H1 (cell line): Measurements from ENCODE around the gene BAZ2B.

Experiments used
- CTCF ChIP-seq, 3 experiments: IDR thresholded peaks; 1 replicate in 2 of 3; 2 replicates in 1 of 3; pipeline versions ENCODE4 v1.5.1 to v1.6.1; 2011; ENCODE audit warnings: low read length in 3 of 3, mild to moderate bottlenecking in 3 of 3, inconsistent platforms in 2 of 3, low read depth in 1 of 3, moderate library complexity in 1 of 3; ENCODE audit not compliant: insufficient read depth in 1 of 3; ENCODE audit errors: control extremely low read depth in 1 of 3
- GTF2F1 ChIP-seq: IDR thresholded peaks from 2 replicates; pipeline ENCODE4 v1.6.1; 2012; ENCODE audit warnings: low read depth, low read length, improper control_type of control experiment, borderline replicate concordance
- MAX ChIP-seq: IDR thresholded peaks from 2 replicates; pipeline ENCODE4 v1.6.1; 2012; ENCODE audit warnings: inconsistent platforms
- POLR2A ChIP-seq, 2 experiments: IDR thresholded peaks; 1 replicate in 1 of 2; 2 replicates in 1 of 2; pipeline ENCODE4 v1.6.1; 2011; ENCODE audit warnings: low read depth in 2 of 2, low read length in 2 of 2, mild to moderate bottlenecking in 2 of 2; ENCODE audit errors: control extremely low read depth in 1 of 2
- POLR2AphosphoS5 ChIP-seq: IDR thresholded peaks from 2 replicates; pipeline ENCODE4 v1.6.1; 2011; ENCODE audit warnings: low read depth, low read length
- TAF1 ChIP-seq: IDR thresholded peaks from 2 replicates; pipeline ENCODE4 v1.6.1; 2011; ENCODE audit warnings: mild to moderate bottlenecking, low read depth, low read length

- TF ChIP-seq POLR2A (IDR thresholded peaks at IDR 0.05; ENCODE audit: control extremely low read depth in 1 of 2, low read depth in 2 of 2, low read length in 2 of 2) (no peak), TAF1 (peak; percentile 65), MAX (no peak), CTCF (IDR thresholded peaks at IDR 0.05; ENCODE audit: control extremely low read depth in 1 of 3, insufficient read depth in 1 of 3, low read depth in 1 of 3, low read length in 3 of 3) (no peak), POLR2AphosphoS5 (no peak), GTF2F1 (no peak)
These were observed 1.6 kb downstream of the BAZ2B start for GRCh38 chr2:159614534-159615366.
